Measurements from ENCODE around the gene ADGRD2.

Gene ADGRD2

DNA sequence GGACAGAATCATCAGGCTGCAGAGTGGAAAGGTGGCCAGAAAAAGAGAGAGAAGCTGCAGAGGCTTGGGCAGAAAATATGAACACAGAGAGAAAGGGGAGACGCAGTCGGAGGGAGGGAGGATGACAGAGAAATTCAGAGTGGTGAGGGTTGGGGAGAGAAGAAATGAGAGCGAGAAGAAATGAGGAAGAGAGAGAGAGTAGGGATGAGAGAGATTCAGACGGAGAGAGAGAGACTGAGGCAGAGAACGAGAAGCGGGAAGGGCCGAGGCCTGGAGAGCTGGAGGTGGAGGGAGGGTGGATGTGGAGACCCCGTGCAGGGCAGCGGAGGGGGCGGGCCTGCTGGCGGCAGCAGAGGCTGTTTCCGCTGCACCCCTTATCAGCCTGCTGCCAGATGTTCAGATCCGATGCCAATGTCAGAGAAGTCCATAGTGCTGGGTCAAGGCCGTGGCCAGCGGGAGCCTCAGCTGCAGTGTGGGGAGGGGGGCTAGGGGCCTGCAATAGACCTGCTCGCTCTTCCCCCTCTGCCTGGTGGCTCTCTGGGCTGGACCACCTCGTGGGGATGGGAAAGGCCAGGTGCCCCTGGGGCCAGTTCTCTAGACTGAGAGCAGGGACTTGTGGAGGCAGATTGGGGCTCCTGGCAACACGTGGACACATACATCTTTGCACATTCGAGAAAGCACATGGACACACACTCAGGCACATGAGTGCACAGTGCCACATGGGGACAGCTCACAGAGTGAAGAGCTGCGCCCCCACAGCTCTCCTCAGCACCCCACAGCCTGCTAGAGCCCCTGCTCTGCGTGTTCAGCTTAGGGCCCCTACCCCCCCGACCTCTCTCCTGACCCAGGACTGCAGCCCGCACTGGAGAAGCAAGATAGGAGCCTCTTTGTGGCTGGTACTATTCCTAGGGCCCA, 61.9 kb downstream of the ADGRD2 start:
- Histone ChIP-seq H3K4me2 (ENCODE audit: low read length) (no peak overlapping the region), H3K4me1 (ENCODE audit: low read length) (no peaks in the 10 kb centered on the region), H3K27me3 (ENCODE audit: low read depth, low read length) (no peaks in the 10 kb centered on the region), H4K20me1 (ENCODE audit: insufficient read depth, low read length) (no peaks in the 10 kb centered on the region), H3K27ac (ENCODE audit: low read length) (no peak overlapping the region), H3K79me2 (ENCODE audit: low read length) (no peaks in the 10 kb centered on the region), H3K36me3 (replicated peaks; ENCODE audit: low read depth, low read length) (no peaks in the 10 kb centered on the region), H3K9me3 (ENCODE audit: insufficient read depth, low read length) (no peaks in the 10 kb centered on the region), H3K9ac (ENCODE audit: low read length) (no peak overlapping the region), H2AFZ (ENCODE audit: low read depth, low read length) (no peak overlapping the region), H3K4me3 (ENCODE audit: low read length) (no peak overlapping the region)
- TF ChIP-seq EZH2phosphoT487 (IDR thresholded peaks at IDR 0.05; ENCODE audit: low read depth) = no peak
- TF ChIP-seq, protein P1, sequence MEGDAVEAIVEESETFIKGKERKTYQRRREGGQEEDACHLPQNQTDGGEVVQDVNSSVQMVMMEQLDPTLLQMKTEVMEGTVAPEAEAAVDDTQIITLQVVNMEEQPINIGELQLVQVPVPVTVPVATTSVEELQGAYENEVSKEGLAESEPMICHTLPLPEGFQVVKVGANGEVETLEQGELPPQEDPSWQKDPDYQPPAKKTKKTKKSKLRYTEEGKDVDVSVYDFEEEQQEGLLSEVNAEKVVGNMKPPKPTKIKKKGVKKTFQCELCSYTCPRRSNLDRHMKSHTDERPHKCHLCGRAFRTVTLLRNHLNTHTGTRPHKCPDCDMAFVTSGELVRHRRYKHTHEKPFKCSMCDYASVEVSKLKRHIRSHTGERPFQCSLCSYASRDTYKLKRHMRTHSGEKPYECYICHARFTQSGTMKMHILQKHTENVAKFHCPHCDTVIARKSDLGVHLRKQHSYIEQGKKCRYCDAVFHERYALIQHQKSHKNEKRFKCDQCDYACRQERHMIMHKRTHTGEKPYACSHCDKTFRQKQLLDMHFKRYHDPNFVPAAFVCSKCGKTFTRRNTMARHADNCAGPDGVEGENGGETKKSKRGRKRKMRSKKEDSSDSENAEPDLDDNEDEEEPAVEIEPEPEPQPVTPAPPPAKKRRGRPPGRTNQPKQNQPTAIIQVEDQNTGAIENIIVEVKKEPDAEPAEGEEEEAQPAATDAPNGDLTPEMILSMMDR (IDR thresholded peaks at IDR 0.05; ENCODE audit: low read depth, low read length) = no peak

DNA sequence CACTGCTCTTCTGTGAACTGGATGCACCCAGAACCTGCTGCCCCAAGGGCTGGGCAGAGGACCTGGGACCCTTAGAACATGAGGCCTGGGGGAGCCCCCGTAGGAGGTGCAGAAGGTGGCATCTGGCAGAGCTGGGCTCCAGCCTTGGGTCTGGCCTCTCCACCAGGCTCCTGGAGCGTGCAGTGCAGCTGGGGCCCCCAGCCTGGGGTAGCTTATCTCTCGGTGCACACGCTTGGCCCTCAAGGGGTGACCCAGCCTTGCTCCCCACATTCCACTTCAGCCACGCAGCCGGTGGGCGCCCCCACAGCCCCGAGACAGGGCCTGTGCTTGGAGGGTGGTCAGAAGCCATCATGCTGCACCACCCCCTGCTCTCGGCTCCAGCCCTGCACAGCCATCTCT, 62.6 kb downstream of the ADGRD2 start:
- H3K9me3 ChIP-seq (ENCODE audit: insufficient read depth, low read length) = no peaks in the 10 kb centered on the region
- H3K36me3 ChIP-seq (replicated peaks; ENCODE audit: low read depth, low read length) = no peaks in the 10 kb centered on the region
- TF ChIP-seq, protein P1 (IDR thresholded peaks at IDR 0.05; ENCODE audit: low read depth, low read length) = no peak
- TF ChIP-seq EZH2phosphoT487 (IDR thresholded peaks at IDR 0.05; ENCODE audit: low read depth) = no peak
- no peak overlapping the region for H3K4me2 ChIP-seq (ENCODE audit: low read length)
- no peak overlapping the region for H3K27ac ChIP-seq (ENCODE audit: low read length)
- no peak overlapping the region for H3K9ac ChIP-seq (ENCODE audit: low read length)
- H3K79me2 ChIP-seq (ENCODE audit: low read length) = no peaks in the 10 kb centered on the region
- H4K20me1 ChIP-seq (ENCODE audit: insufficient read depth, low read length) = no peaks in the 10 kb centered on the region
- H3K27me3 ChIP-seq (ENCODE audit: low read depth, low read length) = no peaks in the 10 kb centered on the region
- no peaks in the 10 kb centered on the region for H3K4me1 ChIP-seq (ENCODE audit: low read length)
- H3K4me3 ChIP-seq (ENCODE audit: low read length) = no peak overlapping the region
- no peak overlapping the region for H2AFZ ChIP-seq (ENCODE audit: low read depth, low read length)

DNA sequence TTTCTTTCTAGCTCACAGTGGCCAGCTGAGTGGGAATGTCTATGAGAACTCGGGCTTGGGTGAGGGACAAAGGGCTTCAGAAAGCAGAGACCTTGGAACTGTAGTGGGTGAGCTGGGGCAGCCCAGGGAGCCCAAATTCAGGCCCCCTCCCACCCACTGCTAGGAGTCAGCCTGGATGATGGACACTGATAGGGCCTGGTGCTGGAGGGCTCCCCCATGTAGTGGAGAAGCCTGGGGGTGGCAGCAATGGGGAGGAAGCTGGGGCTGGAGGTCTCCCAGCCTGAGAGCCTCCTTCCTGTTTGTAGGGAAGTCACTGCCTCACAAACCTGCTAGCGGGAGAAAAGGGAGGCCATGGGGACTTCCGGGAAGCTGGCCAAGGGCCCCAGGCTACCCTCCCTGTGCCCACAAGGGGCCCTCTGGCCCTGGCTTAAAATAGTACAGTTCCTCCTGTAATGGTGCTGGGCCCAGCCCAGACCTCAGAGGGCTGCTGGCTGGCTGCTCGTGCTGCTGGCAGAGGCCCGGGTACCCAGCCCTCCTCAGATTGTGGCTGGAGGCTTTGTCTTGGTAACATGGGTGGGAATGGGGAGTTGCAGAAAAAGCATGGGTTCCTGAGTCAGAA, 63.2 kb downstream of the ADGRD2 start:
- Histone ChIP-seq H3K9ac (ENCODE audit: low read length) (no peak overlapping the region), H3K4me2 (ENCODE audit: low read length) (no peak overlapping the region), H3K27ac (ENCODE audit: low read length) (no peak overlapping the region), H3K36me3 (replicated peaks; ENCODE audit: low read depth, low read length) (no peaks in the 10 kb centered on the region), H3K4me3 (ENCODE audit: low read length) (no peak overlapping the region), H2AFZ (ENCODE audit: low read depth, low read length) (no peak overlapping the region), H3K79me2 (ENCODE audit: low read length) (no peaks in the 10 kb centered on the region), H3K9me3 (ENCODE audit: insufficient read depth, low read length) (no peaks in the 10 kb centered on the region), H3K27me3 (ENCODE audit: low read depth, low read length) (no peaks in the 10 kb centered on the region), H4K20me1 (ENCODE audit: insufficient read depth, low read length) (no peaks in the 10 kb centered on the region), H3K4me1 (ENCODE audit: low read length) (no peaks in the 10 kb centered on the region)
- TF ChIP-seq, protein P1 (IDR thresholded peaks at IDR 0.05; ENCODE audit: low read depth, low read length) = no peak
- TF ChIP-seq EZH2phosphoT487 (IDR thresholded peaks at IDR 0.05; ENCODE audit: low read depth) = no peak

DNA sequence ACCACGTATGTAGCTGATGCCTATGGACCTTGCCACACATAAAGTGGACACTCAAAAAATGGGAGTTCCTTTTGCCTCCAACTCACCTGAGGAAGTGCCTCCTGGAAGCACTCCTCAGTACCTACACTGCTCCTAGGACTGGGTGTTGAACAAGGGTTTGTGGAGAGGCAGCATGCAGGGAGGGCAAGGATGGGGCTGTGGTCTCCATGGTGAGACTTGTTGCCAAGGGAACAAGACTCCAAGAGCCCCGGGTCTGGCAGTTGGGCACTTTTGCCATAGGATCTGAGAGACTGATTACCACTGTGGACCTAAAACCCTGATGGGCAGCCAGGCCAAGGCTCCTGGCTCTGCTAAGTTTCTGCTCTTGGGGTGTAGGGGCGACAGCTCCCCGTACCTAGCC, 63.9 kb downstream of the ADGRD2 start:
- Histone ChIP-seq H2AFZ (ENCODE audit: low read depth, low read length) (no peak overlapping the region), H3K36me3 (replicated peaks; ENCODE audit: low read depth, low read length) (no peaks in the 10 kb centered on the region), H3K9ac (ENCODE audit: low read length) (no peak overlapping the region), H3K27me3 (ENCODE audit: low read depth, low read length) (no peaks in the 10 kb centered on the region), H3K4me1 (ENCODE audit: low read length) (no peaks in the 10 kb centered on the region), H3K4me2 (ENCODE audit: low read length) (no peak overlapping the region), H4K20me1 (ENCODE audit: insufficient read depth, low read length) (no peaks in the 10 kb centered on the region), H3K27ac (ENCODE audit: low read length) (no peak overlapping the region), H3K4me3 (ENCODE audit: low read length) (no peak overlapping the region), H3K9me3 (ENCODE audit: insufficient read depth, low read length) (no peaks in the 10 kb centered on the region), H3K79me2 (ENCODE audit: low read length) (no peaks in the 10 kb centered on the region)
- TF ChIP-seq EZH2phosphoT487 (IDR thresholded peaks at IDR 0.05; ENCODE audit: low read depth) = no peak
- TF ChIP-seq, protein P1 (IDR thresholded peaks at IDR 0.05; ENCODE audit: low read depth, low read length) = no peak

Data from OCI-LY3 (cell line).